HepG2 (cell line): ENCODE results near the gene TGFBRAP1. TPM values are rescaled to one million over a fixed set of nuclear protein-coding genes. Genes with fewer than 3 reads are reported as not detected.

Experiments
- ATAC-seq: fragments of 200-7000 bp; cut with Tn5 transposase; 3 replicates; pipeline ENCODE4 v1.9.1; 2020; ENCODE audit warnings: mild to moderate bottlenecking, moderate library complexity
- BruUV-seq: library from RNA; stranded (reverse); fragments of 400-500 nt; replicated peaks from 2 replicates; lab custom pipeline; 2021; lab: Mats Ljungman, UMichigan
- CTCF ChIA-PET: fragments of 300-600 bp; formaldehyde crosslinking; extraction: SDS; loops from one replicate; lab custom pipeline; 2021; ENCODE audit warnings: low total read pairs, inconsistent platforms, low intra/inter-chr PET ratio; lab: Yijun Ruan, JAX
- POLR2A ChIA-PET: fragments of 350-600 bp; sonication (Branson Sonifier 250); formaldehyde crosslinking; loops from one replicate; lab custom pipeline; 2020; ENCODE audit warnings: antibody characterized with exemption, inconsistent platforms; lab: Yijun Ruan, JAX
- DNase-seq: peaks from one replicate; pipeline ENCODE4 v3.0.0-alpha.2; 2015; ENCODE audit warnings: low spot score
- FAIRE-seq: peaks from 3 replicates; lab custom pipeline; 2011; peaks lifted over from hg19 to GRCh38; lab: Jason Lieb, UNC
- H2AFZ ChIP-seq: one replicate; pipeline ENCODE4 v1.6.1; 2011; ENCODE audit warnings: low read length, inconsistent platforms
- H3K27ac ChIP-seq: fragments of 300-600 bp; 3 replicates; pipeline ENCODE4 v1.8.0; 2011; ENCODE audit warnings: mixed run types, mild to moderate bottlenecking, mixed read lengths, low read length, inconsistent platforms; ENCODE audit not compliant: insufficient read depth; ENCODE audit errors: extremely low read length
- H3K27me3 ChIP-seq, 2 experiments: fragments of 200-600 bp in 1 of 2; 2 replicates in 1 of 2; 3 replicates in 1 of 2; pipeline versions ENCODE4 v1.6.0 to v1.8.0; 2011; ENCODE audit warnings: low read length in 2 of 2, mild to moderate bottlenecking in 2 of 2, moderate library complexity in 2 of 2, inconsistent platforms in 1 of 2; ENCODE audit not compliant: insufficient read depth in 2 of 2, control insufficient read depth in 1 of 2
- H3K36me3 ChIP-seq, 2 experiments: fragments of 200-600 bp in 1 of 2; replicated peaks in 1 of 2; 2 replicates in 1 of 2; 3 replicates in 1 of 2; pipeline versions ENCODE4 v1.5.1 to v1.8.0; 2011; ENCODE audit warnings: low read length in 2 of 2, inconsistent platforms in 1 of 2; ENCODE audit not compliant: insufficient read depth in 2 of 2, control insufficient read depth in 1 of 2
- H3K4me1 ChIP-seq: 2 replicates; pipeline ENCODE4 v1.5.1; 2012; ENCODE audit warnings: low read length, inconsistent platforms; ENCODE audit not compliant: insufficient read depth
- H3K4me2 ChIP-seq: 2 replicates; pipeline ENCODE4 v1.6.0; 2011; ENCODE audit warnings: low read depth, low read length, inconsistent platforms
- H3K4me3 ChIP-seq, 3 experiments: fragments of 200-600 bp in 1 of 3; sonication (generic), shearing (Covaris generic) in 1 of 3; replicated peaks in 1 of 3; 2 replicates each; pipeline ENCODE4 v1.5.1; 2011 to 2016; ENCODE audit warnings: low read length in 3 of 3, inconsistent platforms in 2 of 3, low read depth in 2 of 3, mild to moderate bottlenecking in 2 of 3, control low read depth in 1 of 3, mixed read lengths in 1 of 3; ENCODE audit not compliant: insufficient read depth in 1 of 3
- H3K79me2 ChIP-seq: one replicate; pipeline ENCODE4 v1.6.1; 2011; ENCODE audit warnings: low read length, inconsistent platforms; ENCODE audit not compliant: insufficient read depth
- H3K9ac ChIP-seq: 2 replicates; pipeline ENCODE4 v1.6.0; 2011; ENCODE audit warnings: mild to moderate bottlenecking, low read depth, low read length, inconsistent platforms; ENCODE audit not compliant: insufficient read depth
- H3K9me3 ChIP-seq: 2 replicates; pipeline ENCODE4 v1.5.1; 2012; ENCODE audit warnings: mild to moderate bottlenecking, low read length
- H4K20me1 ChIP-seq: 2 replicates; pipeline ENCODE4 v1.6.0; 2011; ENCODE audit warnings: inconsistent platforms, mild to moderate bottlenecking, low read length, moderate library complexity; ENCODE audit not compliant: insufficient read depth
- KDM3A ChIP-seq: IDR thresholded peaks from 2 replicates; pipeline ENCODE4 v1.6.1; 2018; ENCODE audit warnings: low read depth, missing compliant biosample characterization
- KMT2B ChIP-seq: IDR thresholded peaks from 2 replicates; pipeline ENCODE4 v1.6.1; 2016; ENCODE audit warnings: missing genetic modification reagents, missing compliant biosample characterization
- MZF1 ChIP-seq: sonication (generic); formaldehyde crosslinking; IDR thresholded peaks from 2 replicates; pipeline ENCODE4 v1.8.1; 2023; ENCODE audit warnings: mild to moderate bottlenecking, missing genetic modification reagents, borderline replicate concordance
- NCOA2 ChIP-seq: sonication (generic); formaldehyde crosslinking; IDR thresholded peaks from 2 replicates; pipeline ENCODE4 v1.8.0; 2022; ENCODE audit warnings: inconsistent platforms
- PAF1 ChIP-seq: IDR thresholded peaks from 2 replicates; pipeline ENCODE4 v1.6.1; 2016; ENCODE audit warnings: missing genetic modification reagents, missing compliant biosample characterization
- RBM39 ChIP-seq: fragments of 200-400 bp; formaldehyde crosslinking; IDR thresholded peaks from one replicate; pipeline ENCODE4 v1.6.1; 2018; ENCODE audit warnings: antibody characterized with exemption, mild to moderate bottlenecking, low read depth, low read length; ENCODE audit not compliant: poor library complexity, severe bottlenecking
- ZIK1 ChIP-seq: sonication (generic); formaldehyde crosslinking; IDR thresholded peaks from 2 replicates; pipeline ENCODE4 v1.5.0; 2020; ENCODE audit warnings: mild to moderate bottlenecking, low read depth, missing genetic modification reagents, borderline replicate concordance
- ZNF292 ChIP-seq: sonication (generic); formaldehyde crosslinking; IDR thresholded peaks from 2 replicates; pipeline ENCODE4 v1.8.1; 2022; ENCODE audit warnings: mild to moderate bottlenecking, low read depth, missing genetic modification reagents, borderline replicate concordance
- ZNF30 ChIP-seq: sonication (generic); formaldehyde crosslinking; IDR thresholded peaks from 2 replicates; pipeline ENCODE4 v1.5.0; 2020; ENCODE audit warnings: mild to moderate bottlenecking, missing genetic modification reagents
- ZNF337 ChIP-seq: sonication (generic); formaldehyde crosslinking; IDR thresholded peaks from 2 replicates; pipeline ENCODE4 v1.5.1; 2020; ENCODE audit warnings: missing genetic modification reagents, low read depth, mild to moderate bottlenecking, borderline replicate concordance
- ZNF563 ChIP-seq: sonication (generic); formaldehyde crosslinking; IDR thresholded peaks from 2 replicates; pipeline ENCODE4 v1.8.0; 2022; ENCODE audit warnings: mild to moderate bottlenecking, moderate library complexity, missing genetic modification reagents
- ZNF567 ChIP-seq: sonication (generic); formaldehyde crosslinking; IDR thresholded peaks from 2 replicates; pipeline ENCODE4 v1.8.1; 2023; ENCODE audit warnings: mild to moderate bottlenecking, missing genetic modification reagents, borderline replicate concordance
- ZNF777 ChIP-seq: sonication (generic); formaldehyde crosslinking; IDR thresholded peaks from 2 replicates; pipeline ENCODE4 v1.4.0; 2020; ENCODE audit warnings: missing genetic modification reagents
- WGBS: methylation state at CpG from one replicate; pipeline ENCODE4 v1.1.6; 2017; ENCODE audit warnings: low lambda C conversion rate; 5-methylcytosine and 5-hydroxymethylcytosine counted together
- in situ Hi-C: cut with HindIII; loops from 2 replicates; pipeline ENCODE4 v1.10.0; 2017; ENCODE audit warnings: low pct_unique_long_range_greater_than_20kb; ENCODE audit not compliant: extremely low pct_ligation_motif_present
- intact Hi-C: fragments of 100-400 bp; cut with micrococcal nuclease; formaldehyde crosslinking; loops from one replicate; pipeline ENCODE4 v1.10.0; 2022; ENCODE audit not compliant: unreplicated experiment
- polyA plus RNA-seq, 8 experiments: library from polyadenylated mRNA; depleted of rRNA in 3 of 8; stranded (reverse) in 7 of 8; unstranded in 1 of 8; fragments of >200 nt; fragmentation: Illumina TruSeq in 4 of 8; extraction: Trizol in 4 of 8; gene quantifications; 2 replicates each; pipeline versions ENCODE4 v1.2.1 to v1.2.3, GENCODE V29; 2011 to 2016; ENCODE audit warnings: low read depth in 4 of 8, missing spikeins in 1 of 8, mixed read lengths in 1 of 8; ENCODE audit not compliant: insufficient read depth in 1 of 8
- total RNA-seq, 5 experiments: library from RNA; depleted of rRNA; stranded (reverse); fragments of >200 nt; fragmentation: Illumina TruSeq; extraction: Trizol; gene quantifications; 2 replicates each; pipeline ENCODE4 v1.2.3, GENCODE V29; 2016; ENCODE audit warnings: low read depth in 1 of 5
- TF ChIP-seq, protein P1 (sequence below): sonication (generic); formaldehyde crosslinking; IDR thresholded peaks from 2 replicates; pipeline ENCODE4 v1.4.0; 2020; ENCODE audit warnings: mild to moderate bottlenecking, low read depth, missing genetic modification reagents
- TF ChIP-seq, protein P2 (sequence below): sonication (generic); formaldehyde crosslinking; IDR thresholded peaks from 2 replicates; pipeline ENCODE4 v1.8.0; 2022; ENCODE audit warnings: missing genetic modification reagents, mild to moderate bottlenecking, moderate library complexity, borderline replicate concordance

TGFBRAP1 gene
- total and polyA plus RNA-seq, 2 of the 13 experiments (the other 11 are each of a cell fraction or from before 2014, with no cell fraction given) = 12.7 to 22.9 TPM

DNA sequence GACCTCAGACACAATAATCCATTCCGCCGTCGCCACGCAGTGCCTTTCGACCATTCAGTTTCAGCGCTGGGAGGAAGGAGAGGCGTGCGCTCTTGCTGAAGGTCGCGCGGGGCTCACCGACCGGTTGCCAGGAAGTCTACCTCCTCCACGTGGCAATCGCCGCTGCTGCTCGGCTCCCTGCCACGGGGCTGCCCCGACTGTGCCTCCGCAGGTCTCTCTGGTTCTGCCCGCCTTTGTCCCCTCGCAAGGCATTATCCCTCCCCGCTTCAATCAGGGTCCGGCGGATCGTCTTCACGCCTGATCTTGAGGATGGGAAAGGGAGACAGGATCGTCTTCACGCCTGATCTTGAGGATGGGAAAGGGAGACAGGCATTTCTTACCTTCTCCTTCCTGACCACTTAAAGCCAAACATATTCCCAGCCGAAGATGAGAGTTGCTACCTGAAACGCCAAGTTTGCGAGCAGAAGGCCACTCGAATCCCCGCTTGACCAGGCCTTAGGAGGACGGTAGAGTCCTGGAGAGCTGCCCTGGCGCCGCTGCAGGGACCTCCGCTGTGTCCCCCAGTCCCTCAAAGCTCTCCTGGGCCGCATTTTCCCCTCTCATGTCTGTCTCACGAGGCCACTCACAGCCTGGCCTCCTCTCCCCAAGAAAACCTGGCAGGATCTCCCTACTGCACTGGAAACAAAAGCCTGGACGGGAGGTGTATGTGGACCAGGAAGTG lies 92.3 kb downstream of the TGFBRAP1 start:
- H3K9ac ChIP-seq = no peak overlapping the region
- in situ Hi-C loops (loop anchor here (5.0 kb wide), 1 partner anchor 125 kb away; no protein-coding TSS in a partner anchor), intact Hi-C loops (no loop called here)
- H3K4me1 ChIP-seq = no peaks in the 10 kb centered on the region
- H3K4me2 ChIP-seq = no peak overlapping the region
- ChIA-PET POLR2A (no interaction called here), CTCF (interaction anchor here (2.3 kb wide), 1 partner anchor 123 kb away, joined by 27 read pairs; no protein-coding TSS in a partner anchor)
- no peaks in the 10 kb centered on the region for H4K20me1 ChIP-seq
- FAIRE-seq (no peak), ATAC-seq (no peak), DNase-seq (no peak)
- no peaks in the 10 kb centered on the region for H3K36me3 ChIP-seq
- H3K27ac ChIP-seq = no peak overlapping the region
- H3K79me2 ChIP-seq = no peaks in the 10 kb centered on the region
- no TSS peak for BruUV-seq
- H3K27me3 ChIP-seq = peaks cover 0 to 9% of the 10 kb centered on the region in 2 experiments; a peak in 2 of 5 replicates
- no peak for TF ChIP-seq ZNF777 (CRISPR knock-in tag)
- no peak for TF ChIP-seq ZNF292 (CRISPR knock-in tag)
- TF ChIP-seq KDM3A (CRISPR knock-in tag) = no peak
- TF ChIP-seq ZNF567 = no peak
- no peak for TF ChIP-seq MZF1 (CRISPR knock-in tag)
- TF ChIP-seq ZNF563 (CRISPR knock-in tag) = no peak
- no peak for TF ChIP-seq PAF1
- TF ChIP-seq, protein P1, sequence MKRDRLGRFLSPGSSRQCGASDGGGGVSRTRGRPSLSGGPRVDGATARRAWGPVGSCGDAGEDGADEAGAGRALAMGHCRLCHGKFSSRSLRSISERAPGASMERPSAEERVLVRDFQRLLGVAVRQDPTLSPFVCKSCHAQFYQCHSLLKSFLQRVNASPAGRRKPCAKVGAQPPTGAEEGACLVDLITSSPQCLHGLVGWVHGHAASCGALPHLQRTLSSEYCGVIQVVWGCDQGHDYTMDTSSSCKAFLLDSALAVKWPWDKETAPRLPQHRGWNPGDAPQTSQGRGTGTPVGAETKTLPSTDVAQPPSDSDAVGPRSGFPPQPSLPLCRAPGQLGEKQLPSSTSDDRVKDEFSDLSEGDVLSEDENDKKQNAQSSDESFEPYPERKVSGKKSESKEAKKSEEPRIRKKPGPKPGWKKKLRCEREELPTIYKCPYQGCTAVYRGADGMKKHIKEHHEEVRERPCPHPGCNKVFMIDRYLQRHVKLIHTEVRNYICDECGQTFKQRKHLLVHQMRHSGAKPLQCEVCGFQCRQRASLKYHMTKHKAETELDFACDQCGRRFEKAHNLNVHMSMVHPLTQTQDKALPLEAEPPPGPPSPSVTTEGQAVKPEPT (CRISPR knock-in tag) = no peak
- no peak for TF ChIP-seq ZNF30 (CRISPR knock-in tag)
- no peak for TF ChIP-seq ZIK1 (CRISPR knock-in tag)
- no peak for TF ChIP-seq RBM39
- TF ChIP-seq, protein P2, sequence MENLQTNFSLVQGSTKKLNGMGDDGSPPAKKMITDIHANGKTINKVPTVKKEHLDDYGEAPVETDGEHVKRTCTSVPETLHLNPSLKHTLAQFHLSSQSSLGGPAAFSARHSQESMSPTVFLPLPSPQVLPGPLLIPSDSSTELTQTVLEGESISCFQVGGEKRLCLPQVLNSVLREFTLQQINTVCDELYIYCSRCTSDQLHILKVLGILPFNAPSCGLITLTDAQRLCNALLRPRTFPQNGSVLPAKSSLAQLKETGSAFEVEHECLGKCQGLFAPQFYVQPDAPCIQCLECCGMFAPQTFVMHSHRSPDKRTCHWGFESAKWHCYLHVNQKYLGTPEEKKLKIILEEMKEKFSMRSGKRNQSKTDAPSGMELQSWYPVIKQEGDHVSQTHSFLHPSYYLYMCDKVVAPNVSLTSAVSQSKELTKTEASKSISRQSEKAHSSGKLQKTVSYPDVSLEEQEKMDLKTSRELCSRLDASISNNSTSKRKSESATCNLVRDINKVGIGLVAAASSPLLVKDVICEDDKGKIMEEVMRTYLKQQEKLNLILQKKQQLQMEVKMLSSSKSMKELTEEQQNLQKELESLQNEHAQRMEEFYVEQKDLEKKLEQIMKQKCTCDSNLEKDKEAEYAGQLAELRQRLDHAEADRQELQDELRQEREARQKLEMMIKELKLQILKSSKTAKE (CRISPR knock-in tag) = no peak
- TF ChIP-seq KMT2B (CRISPR knock-in tag) = no peak
- TF ChIP-seq NCOA2 (CRISPR knock-in tag) = no peak
- no peak for TF ChIP-seq ZNF337 (CRISPR knock-in tag)
- no peak overlapping the region for H3K4me3 ChIP-seq
- no peaks in the 10 kb centered on the region for H3K9me3 ChIP-seq
- 70% methylated on average over 38 of the region's 41 CpGs for WGBS
- no peak overlapping the region for H2AFZ ChIP-seq
